HG02759 (cell line): Measurements from ENCODE around the gene EXOC1.
A peak's percentile ranks its signal among the peaks of the same experiment; 100 is the strongest.
"Not testable (repeated sequence)": the region's sequence is repeated elsewhere in the genome, so short reads cannot be mapped to it uniquely, and the experiment has no call there.

ENCODE experiments used
- ATAC-seq: cut with Tn5 transposase; IDR thresholded peaks from one replicate; pipeline ENCODE4 v1.9.1; 2021; ENCODE audit warnings: mild to moderate bottlenecking, moderate library complexity; ENCODE audit not compliant: unreplicated experiment

The EXOC1 gene, protein sequence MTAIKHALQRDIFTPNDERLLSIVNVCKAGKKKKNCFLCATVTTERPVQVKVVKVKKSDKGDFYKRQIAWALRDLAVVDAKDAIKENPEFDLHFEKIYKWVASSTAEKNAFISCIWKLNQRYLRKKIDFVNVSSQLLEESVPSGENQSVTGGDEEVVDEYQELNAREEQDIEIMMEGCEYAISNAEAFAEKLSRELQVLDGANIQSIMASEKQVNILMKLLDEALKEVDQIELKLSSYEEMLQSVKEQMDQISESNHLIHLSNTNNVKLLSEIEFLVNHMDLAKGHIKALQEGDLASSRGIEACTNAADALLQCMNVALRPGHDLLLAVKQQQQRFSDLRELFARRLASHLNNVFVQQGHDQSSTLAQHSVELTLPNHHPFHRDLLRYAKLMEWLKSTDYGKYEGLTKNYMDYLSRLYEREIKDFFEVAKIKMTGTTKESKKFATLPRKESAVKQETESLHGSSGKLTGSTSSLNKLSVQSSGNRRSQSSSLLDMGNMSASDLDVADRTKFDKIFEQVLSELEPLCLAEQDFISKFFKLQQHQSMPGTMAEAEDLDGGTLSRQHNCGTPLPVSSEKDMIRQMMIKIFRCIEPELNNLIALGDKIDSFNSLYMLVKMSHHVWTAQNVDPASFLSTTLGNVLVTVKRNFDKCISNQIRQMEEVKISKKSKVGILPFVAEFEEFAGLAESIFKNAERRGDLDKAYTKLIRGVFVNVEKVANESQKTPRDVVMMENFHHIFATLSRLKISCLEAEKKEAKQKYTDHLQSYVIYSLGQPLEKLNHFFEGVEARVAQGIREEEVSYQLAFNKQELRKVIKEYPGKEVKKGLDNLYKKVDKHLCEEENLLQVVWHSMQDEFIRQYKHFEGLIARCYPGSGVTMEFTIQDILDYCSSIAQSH

DNA sequence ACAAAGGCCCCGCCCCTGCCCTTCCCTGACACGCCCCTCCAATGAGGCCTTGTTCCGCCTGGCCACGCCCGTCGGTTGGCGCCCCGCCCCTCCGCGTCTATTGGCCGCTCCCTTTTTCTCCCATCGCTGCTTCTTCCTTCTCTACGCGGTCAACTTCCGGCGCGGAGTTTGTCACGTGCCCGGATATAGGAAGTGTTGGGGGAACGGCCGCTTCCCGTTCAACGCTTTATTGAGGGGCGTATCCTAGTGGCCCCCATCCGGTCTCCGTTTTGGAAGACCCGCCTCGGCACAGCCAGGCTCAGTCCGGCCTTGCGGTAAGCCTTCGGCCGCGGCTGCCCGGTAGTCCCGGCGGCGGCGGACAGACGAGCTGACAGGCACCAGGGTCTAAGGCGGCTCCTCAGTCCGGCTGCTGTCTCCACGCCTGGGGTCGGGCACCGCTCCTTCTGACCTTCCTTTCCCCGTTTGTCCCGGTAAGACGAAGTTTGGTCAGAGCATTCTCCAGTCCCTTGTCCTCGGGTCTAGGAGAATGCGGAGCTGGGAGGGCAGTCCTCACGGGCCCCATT is at the start of gene EXOC1:
Gene EXOC1, plus strand, starts transcription at position 165 of the 563 bp plus-strand sequence. CDS start 4,676 bp downstream, outside the sequence.
- ATAC-seq: peak; percentile 98

DNA sequence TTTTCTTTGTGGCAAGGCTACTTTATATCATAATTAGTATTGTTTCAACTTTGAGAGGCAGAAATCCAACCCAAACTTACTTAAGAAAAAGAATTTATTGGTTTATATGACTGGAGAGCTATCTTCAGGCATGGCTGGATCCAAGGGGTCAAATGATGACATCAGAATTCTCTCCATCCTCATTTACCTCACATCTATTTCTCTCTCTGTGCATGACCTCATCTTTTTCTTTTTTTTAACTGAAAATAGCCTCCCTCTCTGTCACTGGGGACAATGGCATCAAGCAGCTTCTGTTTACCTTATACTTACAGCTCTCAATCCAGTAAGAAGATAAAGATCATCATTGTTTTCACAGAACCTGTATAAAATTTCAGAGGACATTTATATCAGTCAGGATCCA is 45.9 kb upstream of the EXOC1 start:
- ATAC-seq: no peak

DNA sequence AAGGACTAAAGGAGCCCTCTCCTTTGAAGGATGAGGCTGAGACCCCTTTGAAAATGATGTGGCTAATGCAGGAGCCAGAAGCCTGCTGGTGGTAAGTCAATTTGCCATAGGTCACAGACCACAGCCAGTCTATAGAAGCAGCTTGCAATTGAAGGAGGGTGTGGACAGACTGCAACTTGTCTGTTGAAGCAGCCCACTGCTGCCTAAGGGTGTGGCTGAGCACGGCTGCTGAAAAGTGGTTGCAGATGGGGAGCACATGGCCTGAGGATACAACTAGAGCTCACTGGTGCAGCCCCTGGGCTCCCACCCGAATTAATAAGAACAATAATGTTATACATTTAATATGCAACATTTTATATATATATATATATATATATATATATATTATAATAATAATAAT is 45.3 kb upstream of the EXOC1 start:
- ATAC-seq: no peak

DNA sequence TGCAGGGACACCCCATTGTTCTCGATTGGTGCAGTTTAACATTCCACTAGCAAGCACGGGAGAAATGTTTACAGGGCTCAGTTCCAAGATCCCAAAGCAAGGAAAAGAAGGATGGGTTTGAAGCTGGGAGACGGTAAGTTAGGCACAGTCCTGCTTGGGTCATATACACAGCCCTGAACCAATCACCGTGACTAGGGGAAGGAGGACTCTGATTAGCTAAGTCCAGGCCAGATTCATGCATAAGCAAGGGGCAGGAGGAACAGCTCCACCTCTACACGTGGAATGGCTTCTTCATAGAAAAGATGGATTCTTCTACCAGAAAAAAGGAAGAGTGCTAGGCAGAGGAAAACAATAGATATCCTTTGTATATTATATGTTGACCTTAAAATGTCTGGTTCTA is 44.8 kb upstream of the EXOC1 start:
- no peak for ATAC-seq

DNA sequence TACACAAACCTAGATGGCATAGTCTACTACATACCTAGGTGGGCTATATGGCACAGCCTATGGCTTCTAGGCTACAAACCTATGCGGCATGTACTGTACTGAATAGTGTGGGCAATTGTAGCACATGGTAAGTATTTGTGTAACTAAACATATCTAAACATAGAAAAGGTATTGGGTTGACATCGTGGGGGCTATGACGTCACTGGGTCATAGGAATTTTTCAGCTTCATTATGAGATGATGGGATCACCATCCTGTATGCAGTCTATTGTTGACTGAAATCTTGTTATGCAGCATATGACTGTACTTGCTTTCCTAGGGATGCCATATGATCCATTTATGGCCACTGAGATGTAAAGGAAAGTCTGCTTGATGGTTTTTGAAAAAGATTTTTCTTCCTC is 35.8 kb upstream of the EXOC1 start:
- ATAC-seq: no peak

DNA sequence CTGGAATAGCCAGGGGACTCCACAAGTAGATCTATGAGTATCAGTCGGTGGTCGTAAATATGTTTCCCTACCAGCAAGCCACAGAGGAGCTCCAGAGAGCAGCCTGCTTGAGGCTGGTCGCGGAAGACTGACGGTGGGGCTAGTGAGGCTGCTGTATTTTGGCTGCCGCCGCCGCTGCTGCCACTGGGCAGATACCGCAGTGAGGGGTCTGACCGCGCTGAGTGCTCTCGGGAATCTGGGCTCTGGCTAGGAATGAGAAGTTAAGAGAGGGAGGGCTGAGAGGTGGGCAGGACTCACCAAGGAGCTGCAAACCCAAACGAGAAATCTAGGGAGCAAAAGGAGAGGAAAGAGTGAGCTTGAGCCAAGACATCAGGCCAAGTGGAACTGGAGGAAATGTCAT is 33.8 kb upstream of the EXOC1 start, which contains the start of gene EXOC1L:
Gene EXOC1L, plus strand, starts transcription at position 157 of the 400 bp plus-strand sequence. Its CDS starts 237 bp downstream, at position 394.
- no peak for ATAC-seq

DNA sequence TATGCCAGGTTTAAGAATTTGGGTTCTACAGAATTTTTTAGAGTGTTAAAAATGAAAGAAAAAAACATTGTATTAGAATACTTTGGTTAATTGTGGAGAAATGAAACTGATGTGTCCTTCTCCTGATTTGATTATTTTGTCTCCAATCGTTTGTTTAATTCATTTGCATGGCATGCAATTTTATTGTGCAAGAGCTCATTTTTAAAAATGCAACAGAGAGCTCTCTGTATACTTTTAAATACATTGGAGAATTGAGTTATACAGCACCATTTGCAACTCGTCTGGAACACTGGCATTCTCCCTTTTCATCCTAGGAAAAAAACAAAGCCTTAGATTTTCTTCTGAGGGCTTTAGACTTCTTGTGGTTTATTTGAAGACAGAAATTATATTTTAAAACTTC is 33.2 kb upstream of the EXOC1 start:
- ATAC-seq: no peak

DNA sequence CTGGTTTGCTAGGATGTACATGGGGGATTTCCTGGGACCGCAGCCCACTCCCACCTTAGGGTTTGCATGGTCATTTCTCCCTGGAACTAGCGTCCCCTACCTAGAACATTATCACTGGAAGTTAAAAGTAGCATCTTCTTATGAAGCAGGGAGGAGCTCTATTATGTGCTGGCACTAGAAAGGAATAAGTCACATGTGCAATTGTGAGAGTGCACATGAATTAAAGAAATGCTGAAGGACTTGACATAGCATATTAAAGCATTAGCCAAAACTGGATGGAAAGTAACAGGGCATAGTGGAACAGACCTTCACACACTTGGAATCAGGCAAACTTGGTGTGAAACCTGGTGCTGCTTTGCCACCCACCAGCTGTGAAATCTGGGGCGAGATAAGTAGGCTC is 31.1 kb upstream of the EXOC1 start:
- ATAC-seq: no peak

DNA sequence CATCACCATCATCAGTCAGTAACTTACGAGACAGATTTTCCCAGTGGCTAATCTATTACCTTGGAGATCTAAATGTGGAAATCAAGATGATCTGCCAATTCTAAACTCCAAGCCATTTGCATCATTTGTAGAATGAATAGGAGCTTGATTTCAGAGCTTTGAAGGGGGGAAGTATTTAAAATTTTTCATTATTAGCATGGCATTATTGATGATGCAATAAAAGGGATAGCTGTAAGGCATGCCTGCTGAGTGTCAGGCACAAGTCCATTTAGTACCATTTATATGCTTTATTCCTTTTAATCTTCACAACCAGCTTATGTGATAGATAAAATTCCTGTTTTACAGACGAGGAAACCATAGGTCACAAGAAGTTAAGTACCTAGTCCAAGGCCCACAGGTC is 28.6 kb upstream of the EXOC1 start:
- no peak for ATAC-seq

DNA sequence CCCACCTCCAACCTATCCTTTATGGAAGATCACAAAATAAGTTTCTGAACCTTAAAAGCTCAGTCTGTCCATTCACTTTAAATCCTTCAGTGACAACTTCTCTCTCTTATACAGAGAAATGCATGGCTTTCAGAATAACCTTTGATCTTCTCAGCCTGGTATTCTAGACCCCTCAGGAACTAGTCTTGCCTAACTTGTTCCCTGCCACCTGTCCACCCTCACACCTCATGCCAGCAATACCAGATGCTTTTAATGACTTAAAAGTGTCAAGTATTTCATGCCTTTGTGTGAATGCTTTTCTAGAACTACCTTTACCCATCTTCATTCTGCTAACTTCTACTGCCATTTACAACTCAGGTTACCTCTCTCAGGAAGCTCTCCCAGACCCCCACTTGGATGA is 26.5 kb upstream of the EXOC1 start:
- no peak for ATAC-seq

DNA sequence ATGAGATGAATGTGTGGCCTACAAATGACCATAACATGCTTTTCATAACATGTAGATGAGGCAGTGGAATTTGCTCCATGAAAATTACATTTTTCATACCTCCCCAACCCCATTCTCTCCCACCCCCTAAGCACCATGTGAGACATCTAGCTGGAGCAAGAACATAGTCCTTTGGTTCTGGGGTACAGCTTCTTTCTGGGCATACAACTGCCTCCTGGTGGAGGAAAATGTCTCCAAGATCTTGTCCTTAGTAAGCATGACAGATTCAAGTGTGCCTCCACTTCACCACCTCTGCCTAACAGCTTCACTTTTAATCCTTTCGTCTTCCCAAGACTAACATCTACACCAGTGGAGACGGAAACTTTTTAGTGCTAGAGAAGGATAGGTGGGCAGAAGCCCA is 25.9 kb upstream of the EXOC1 start:
- no peak for ATAC-seq

DNA sequence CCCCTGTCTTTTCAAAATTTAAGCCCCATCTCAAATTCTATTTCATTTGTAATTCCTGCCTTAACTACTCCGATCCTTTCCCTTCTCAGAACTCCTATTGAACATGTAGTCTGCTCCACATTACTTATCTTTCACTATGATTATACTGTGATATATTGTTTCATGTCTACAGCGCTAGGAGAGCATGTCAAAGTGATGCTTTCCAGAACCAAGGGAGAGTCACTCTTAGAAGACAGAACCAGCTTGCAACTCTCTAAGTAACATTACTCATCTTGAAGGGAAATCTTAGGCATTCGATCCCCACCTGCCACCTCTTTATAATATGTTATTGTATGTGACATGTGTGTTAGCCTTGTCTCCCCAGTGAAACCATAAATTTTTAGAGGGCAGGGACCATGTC is 23.4 kb upstream of the EXOC1 start:
- no peak for ATAC-seq

DNA sequence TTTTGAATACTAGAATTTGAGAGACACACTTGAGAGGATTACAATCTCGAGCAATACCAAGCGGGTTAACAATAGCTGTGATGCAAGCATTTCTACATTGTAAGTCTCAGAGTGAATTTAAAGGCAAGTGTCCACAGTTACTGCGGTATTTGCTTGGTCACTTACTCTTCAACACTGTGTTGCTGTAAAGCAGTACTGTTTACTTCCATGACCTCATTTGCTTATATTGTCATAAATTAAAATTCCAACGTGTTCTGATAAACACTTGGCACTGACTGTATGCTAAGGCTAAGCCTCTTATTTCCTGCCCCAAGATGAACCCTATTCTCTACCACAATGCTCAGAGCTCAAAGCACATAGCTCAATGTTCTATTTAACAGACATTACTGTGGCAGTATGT is 22.7 kb upstream of the EXOC1 start:
- no peak for ATAC-seq

DNA sequence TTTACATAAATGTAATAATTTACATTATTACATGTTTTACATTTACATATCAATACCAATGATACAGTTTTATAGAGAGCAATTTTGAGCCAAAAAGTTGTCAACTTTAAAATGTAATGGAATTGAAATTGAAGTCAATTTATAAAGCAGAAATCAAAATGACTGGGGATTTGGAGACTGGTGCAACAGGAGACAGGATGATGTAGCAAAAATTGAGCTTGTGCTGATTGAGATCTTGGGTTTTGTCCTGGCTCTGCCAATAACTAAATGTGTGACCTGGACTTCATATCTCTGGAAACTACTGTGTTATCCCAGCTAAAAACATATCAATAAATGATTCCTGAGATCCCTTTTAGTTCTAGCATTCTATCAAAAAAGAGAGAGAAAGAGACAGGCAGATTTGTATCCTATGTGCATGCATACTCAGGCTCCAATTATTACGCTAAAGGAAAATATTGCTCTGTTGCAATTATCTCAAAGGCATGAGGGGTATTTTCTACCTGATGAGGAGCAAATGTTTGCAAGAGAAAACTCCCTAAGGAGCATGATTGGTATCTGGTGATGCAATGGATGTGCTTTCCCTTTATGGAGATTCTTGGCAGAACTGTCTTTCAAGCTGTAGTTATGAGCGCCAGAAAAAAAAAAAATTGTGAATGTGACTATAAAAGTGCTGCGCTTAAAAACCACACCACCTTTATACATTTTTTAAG is 19.2 kb upstream of the EXOC1 start:
- ATAC-seq: no peak

DNA sequence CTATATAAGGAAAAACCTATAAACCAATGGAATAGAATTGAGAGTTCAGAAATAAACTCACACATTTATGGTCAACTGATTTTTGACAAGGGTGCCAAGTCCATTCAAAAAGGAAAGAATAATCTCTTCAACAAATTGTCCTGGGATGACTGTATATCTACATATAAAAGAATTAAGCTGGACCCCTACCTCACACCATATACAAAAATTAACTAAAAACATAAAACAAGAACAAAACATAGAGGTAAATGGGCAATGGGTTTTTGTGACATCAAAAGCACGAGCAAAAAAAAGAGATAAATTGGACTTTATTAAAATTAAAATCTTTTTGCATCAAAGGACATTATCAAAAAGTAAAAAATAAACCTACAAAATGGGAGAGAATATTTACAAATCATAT is 15.5 kb upstream of the EXOC1 start:
- ATAC-seq: no peak

DNA sequence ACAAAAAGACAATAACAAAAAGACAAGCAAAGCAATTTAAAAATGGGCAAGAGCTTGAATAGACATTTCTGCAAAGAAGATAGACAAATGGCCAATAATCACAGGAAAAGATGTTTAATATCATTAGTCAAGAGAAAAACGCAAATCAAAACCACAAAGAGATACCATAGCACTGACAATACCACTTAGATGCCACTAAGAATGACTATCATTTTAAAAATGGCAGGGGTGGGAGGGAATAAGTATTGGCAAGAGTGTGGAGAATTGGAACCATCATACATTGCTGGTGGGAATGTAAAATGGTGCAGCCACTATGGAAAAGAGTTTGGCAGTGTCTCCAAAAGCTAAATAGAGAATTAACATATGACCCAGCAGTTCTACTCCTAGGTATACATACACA is 15.1 kb upstream of the EXOC1 start:
- ATAC-seq: no peak

DNA sequence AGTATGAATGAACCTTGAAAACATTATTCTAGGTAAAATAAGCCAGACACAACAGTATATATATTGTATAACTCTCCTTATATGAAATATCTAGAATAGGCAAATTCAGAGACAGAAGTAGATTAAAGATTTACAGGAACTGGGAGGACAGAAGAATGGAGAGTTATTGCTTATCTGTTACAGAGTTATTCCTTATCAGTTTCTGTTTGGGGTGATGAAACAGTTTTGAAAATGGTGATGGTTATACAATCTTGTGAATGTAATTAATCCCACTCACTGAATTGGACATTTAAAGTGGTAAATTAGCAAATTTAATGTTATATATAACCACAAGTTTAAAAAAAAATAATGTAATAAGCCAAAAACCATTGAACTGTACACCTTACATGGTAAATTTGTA is 14.5 kb upstream of the EXOC1 start:
- no peak for ATAC-seq

DNA sequence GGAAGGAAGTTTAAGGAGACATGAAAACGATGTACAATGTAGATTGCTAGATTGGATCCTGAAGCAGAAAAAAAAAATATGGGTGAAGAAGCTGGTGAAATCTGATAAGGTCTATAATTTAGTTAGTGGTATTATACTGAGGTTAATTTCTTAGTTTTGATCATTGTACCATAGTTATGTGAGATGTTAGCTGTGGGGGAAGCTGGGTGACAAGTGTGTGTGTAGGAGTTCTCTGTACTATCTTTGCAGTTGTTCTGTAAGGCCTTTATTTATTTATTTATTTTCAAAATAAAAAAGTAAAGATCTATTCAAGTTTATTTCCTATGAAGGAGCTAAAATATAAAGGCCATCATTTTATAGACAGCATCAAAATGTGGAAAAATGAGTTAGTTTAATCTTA is 12.5 kb upstream of the EXOC1 start:
- no peak for ATAC-seq

DNA sequence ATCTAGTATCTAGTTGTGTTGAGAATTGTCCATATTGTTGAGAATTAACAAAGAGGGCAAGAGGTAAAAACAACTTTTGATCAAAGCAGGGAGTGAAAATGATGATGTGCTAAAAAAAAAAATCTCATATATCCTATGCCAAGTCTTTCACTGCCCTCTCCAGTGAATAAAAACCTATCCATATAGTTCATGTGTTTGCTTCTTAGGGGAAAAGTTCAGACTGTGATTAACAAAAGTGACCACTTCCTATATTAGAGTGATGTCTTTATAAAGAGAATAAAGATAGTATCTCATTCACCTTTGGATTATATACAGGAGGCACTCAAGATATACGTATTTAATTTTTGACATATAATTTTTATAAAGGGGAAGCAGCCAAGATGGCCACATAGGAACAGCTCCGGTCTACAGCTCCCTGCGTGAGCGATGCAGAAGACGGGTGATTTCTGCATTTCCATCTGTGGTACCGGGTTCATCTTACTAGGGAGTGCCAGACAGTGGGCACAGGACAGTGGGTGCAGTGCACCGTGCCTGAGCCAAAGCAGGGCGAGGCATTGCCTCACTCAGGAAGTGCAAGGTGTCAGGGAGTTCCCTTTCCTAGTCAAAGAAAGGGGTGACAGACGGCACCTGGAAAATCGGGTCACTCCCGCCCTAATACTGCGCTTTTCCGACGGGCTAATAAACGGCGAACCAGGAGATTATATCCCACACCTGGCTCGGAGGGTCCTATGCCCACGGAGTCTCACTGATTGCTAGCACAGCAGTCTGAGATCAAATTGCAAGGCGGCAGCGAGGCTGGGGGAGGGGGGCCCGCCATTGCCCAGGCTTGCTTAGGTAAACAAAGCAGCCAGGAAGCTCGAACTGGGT is 11.8 kb upstream of the EXOC1 start:
- ATAC-seq: not testable (repeated sequence)

DNA sequence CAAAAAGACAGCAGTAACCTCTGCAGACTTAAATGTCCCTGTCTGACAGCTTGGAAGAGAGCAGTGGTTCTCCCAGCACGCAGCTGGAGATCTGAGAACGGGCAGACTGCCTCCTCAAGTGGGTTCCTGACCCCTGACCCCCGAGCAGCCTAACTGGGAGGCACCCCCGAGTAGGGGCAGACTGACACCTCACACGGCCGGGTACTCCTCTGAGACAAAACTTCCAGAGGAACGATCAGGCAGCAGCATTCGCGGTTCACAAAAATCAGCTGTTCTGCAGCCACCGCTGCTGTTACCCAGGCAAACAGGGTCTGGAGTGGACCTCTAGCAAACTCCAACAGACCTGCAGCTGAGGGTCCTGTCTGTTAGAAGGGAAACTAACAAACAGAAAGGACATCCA is 11.1 kb upstream of the EXOC1 start:
- not testable (repeated sequence) for ATAC-seq
